ENCODE results near the gene PALLD. TPM values are rescaled to one million over a fixed set of nuclear protein-coding genes. Genes with fewer than 3 reads are reported as not detected.
A peak's percentile ranks its signal among the peaks of the same experiment; 100 is the strongest.
"Not testable (repeated sequence)": the region's sequence is repeated elsewhere in the genome, so short reads cannot be mapped to it uniquely, and the experiment has no call there.

The PALLD gene
- total and polyA plus RNA-seq, 2 of the 8 experiments (the other 6 are each of a cell fraction or from before 2014, with no cell fraction given): 10.5 to 25.0 TPM

DNA sequence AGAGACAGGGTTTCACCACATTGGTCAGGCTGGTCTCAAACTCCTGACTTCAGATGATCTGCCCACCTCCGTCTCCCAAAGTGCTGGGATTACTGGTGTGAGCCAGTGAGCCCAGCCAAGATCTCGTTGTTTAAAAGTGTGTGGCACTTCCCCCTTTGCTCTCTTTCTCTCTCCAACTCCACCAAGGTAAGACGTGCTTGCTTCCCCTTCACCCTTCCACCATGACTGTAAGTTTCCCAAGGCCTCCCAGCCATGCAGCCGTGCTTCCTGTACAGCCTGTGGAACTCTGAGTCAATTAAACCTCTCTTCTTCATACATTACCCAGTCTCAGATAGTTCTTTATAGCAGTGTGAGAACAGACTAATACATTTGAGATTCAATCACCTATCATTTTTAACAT, 309.4 kb downstream of the PALLD start:
- H3K27ac ChIP-seq (ENCODE audit: low read depth, low read length); H4K20me1 ChIP-seq (replicated peaks in 1 of 2; ENCODE audit: control insufficient read depth in 1 of 2, insufficient read depth in 2 of 2, low read length in 2 of 2); H2AK5ac ChIP-seq (ENCODE audit: low read depth, low read length); H3K79me1 ChIP-seq (ENCODE audit: low read depth, low read length); H3K36me3 ChIP-seq (ENCODE audit: control insufficient read depth in 2 of 4, insufficient read depth in 4 of 4, low read length in 3 of 4); H3K18ac ChIP-seq (ENCODE audit: extremely low read depth, low read length); DNase-seq (ENCODE audit: low read depth in 1 of 2, low spot score in 2 of 2); H4K8ac ChIP-seq (ENCODE audit: extremely low read depth, insufficient read depth, low read length); H3K79me2 ChIP-seq (ENCODE audit: control insufficient read depth in 1 of 2, insufficient read depth in 2 of 2, low read length in 2 of 2); H2AFZ ChIP-seq (ENCODE audit: low read length); H2BK20ac ChIP-seq (ENCODE audit: low read length); H3K4me2 ChIP-seq (ENCODE audit: insufficient read depth in 1 of 2, low read depth in 2 of 2, low read length in 2 of 2); H3K4ac ChIP-seq (replicated peaks; ENCODE audit: insufficient read length, low read depth, low read length); H3K23ac ChIP-seq (ENCODE audit: insufficient read length); H4K91ac ChIP-seq (replicated peaks; ENCODE audit: insufficient read length, low read length); H2BK120ac ChIP-seq (replicated peaks; ENCODE audit: low read depth, low read length); CTCF ChIA-PET (ENCODE audit: partially characterized antibody); FAIRE-seq; H3K23me2 ChIP-seq (ENCODE audit: low read depth, low read length); H3K14ac ChIP-seq (ENCODE audit: insufficient read length); POLR2A ChIA-PET (ENCODE audit: partially characterized antibody); H3K4me3 ChIP-seq (ENCODE audit: extremely low read depth in 1 of 4, insufficient read depth in 2 of 4, low read depth in 3 of 4, low read length in 4 of 4); H3K27me3 ChIP-seq (replicated peaks in 1 of 4; ENCODE audit: control insufficient read depth in 3 of 4, extremely low read depth in 1 of 4, insufficient read depth in 3 of 4, low read length in 3 of 4); H2BK5ac ChIP-seq (ENCODE audit: low read depth, low read length); H3K56ac ChIP-seq (replicated peaks; ENCODE audit: insufficient read length, low read depth, low read length); H3K9ac ChIP-seq (replicated peaks in 1 of 4; ENCODE audit: extremely low read depth in 1 of 4, low read depth in 3 of 4, low read length in 3 of 4); H2BK15ac ChIP-seq (ENCODE audit: low read length); H3K9me3 ChIP-seq (ENCODE audit: insufficient read depth in 2 of 2, low read depth in 1 of 2, low read length in 1 of 2); H4K5ac ChIP-seq (ENCODE audit: insufficient read length, low read depth, low read length): not testable (repeated sequence)
- H3K4me1 ChIP-seq (replicated peaks in 1 of 4; ENCODE audit: control insufficient read depth in 3 of 4, insufficient read depth in 4 of 4, low read length in 3 of 4): peaks cover 0 to 12% (median 6%) of the 10 kb centered on the region in 4 experiments; a peak in 3 of 7 replicates
- WGBS, 2 experiments (ENCODE audit: extremely low coverage in 1 of 2, insufficient coverage in 1 of 2, insufficient read length in 1 of 2, insufficient replicate concordance in 2 of 2, low coverage in 1 of 2, low lambda C conversion rate in 2 of 2, missing lambda C conversion rate in 1 of 2): 83% methylated on average over 4 of the region's 4 CpGs; no CpG with 5 or more reads in 1 of the 2 experiments
- H2BK12ac ChIP-seq (ENCODE audit: low read depth, low read length): peak overlapping the region; percentile 41; the same call in 1 of the 2 replicates

Measured in H1 (cell line).